ENCODE data around the gene C1orf159. TPM values are rescaled to one million over a fixed set of nuclear protein-coding genes. Genes with fewer than 3 reads are reported as not detected.
A peak's percentile ranks its signal among the peaks of the same experiment; 100 is the strongest.

Gene C1orf159
- total and polyA plus RNA-seq, 9 of the 15 experiments (the other 6 are each of a cell fraction or from before 2014, with no cell fraction given) = 0.28 to 54.9 (median 10.6) TPM

DNA sequence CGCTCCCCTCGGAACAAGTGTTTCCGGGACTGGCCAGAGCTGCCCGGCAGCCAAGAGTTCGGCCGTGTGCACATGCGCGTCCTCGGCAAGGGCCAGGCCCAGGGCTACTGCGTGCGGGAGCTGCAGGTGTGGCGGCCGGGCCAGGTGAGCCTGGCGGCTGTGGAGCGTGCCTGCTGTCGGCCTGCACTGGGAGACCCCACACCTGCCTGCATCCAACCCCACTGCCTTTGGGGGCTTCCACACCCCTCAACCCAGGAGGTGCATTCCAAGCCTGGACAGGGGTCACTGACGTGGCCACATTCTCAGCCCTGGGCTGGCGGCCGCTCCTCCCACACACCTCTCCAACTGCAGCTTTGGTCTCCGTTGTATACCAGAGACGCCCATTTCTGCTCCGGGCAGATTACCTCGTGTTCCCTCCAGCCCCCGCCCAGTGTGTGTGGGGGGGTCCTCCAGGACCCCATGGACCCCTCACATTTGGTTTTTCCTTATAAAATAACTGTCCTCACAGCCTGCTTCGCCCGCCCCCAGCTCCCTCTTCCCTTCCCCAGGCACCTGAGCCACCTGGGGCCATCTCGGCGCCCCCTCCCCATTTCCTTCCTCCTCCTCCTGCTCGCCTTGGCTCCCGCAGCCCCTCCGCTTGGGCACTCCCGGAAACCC lies 47.9 kb downstream of the C1orf159 start (continued):
- TF ChIP-seq MTA1 (IDR thresholded peaks at IDR 0.05; ENCODE audit: borderline replicate concordance) = no peak
- no peak for TF ChIP-seq ZFP91 (CRISPR knock-in tag; IDR thresholded peaks at IDR 0.05)
- TF ChIP-seq ZNF408 (CRISPR knock-in tag; IDR thresholded peaks at IDR 0.05; ENCODE audit: low read depth) = no peak
- no peak for TF ChIP-seq RBBP5 (IDR thresholded peaks at IDR 0.05; ENCODE audit: borderline replicate concordance, insufficient read depth, low read length, poor library complexity, severe bottlenecking)
- no peak for TF ChIP-seq SRSF9 (IDR thresholded peaks at IDR 0.05; ENCODE audit: borderline replicate concordance, low read depth, low read length)
- no peak for TF ChIP-seq SNAPC5 (CRISPR knock-in tag; IDR thresholded peaks at IDR 0.05)
- no peak for TF ChIP-seq ZNF551 (CRISPR knock-in tag; IDR thresholded peaks at IDR 0.05)
- no peak for TF ChIP-seq POLR2AphosphoS5 (IDR thresholded peaks at IDR 0.05; ENCODE audit: control insufficient read depth, insufficient read depth, low read depth, low read length)
- TF ChIP-seq ZNF133 (CRISPR knock-in tag; IDR thresholded peaks at IDR 0.05) = no peak
- no peak for TF ChIP-seq RNF219 (CRISPR knock-in tag; IDR thresholded peaks at IDR 0.05)
- TF ChIP-seq ZBTB17 (CRISPR knock-in tag; IDR thresholded peaks at IDR 0.05) = no peak
- 0 out of 2 replicates have a peak, but pooled peaks have one; percentile 26 for TF ChIP-seq CREM (IDR thresholded peaks at IDR 0.05; ENCODE audit: low read depth)
- no peak for TF ChIP-seq ZNF707 (CRISPR knock-in tag; conservative IDR thresholded peaks at IDR 0.05)
- TF ChIP-seq, protein P1, sequence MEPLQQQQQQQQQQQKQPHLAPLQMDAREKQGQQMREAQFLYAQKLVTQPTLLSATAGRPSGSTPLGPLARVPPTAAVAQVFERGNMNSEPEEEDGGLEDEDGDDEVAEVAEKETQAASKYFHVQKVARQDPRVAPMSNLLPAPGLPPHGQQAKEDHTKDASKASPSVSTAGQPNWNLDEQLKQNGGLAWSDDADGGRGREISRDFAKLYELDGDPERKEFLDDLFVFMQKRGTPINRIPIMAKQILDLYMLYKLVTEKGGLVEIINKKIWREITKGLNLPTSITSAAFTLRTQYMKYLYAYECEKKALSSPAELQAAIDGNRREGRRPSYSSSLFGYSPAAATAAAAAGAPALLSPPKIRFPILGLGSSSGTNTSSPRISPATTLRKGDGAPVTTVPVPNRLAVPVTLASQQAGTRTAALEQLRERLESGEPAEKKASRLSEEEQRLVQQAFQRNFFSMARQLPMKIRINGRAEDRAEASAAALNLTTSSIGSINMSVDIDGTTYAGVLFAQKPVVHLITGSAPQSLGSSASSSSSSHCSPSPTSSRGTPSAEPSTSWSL (CRISPR knock-in tag; IDR thresholded peaks at IDR 0.05; ENCODE audit: borderline replicate concordance) = no peak
- no peak for TF ChIP-seq NUFIP1 (IDR thresholded peaks at IDR 0.05; ENCODE audit: partially characterized antibody)
- TF ChIP-seq CBFA2T2 (conservative IDR thresholded peaks at IDR 0.05) = peak; percentile 28
- TF ChIP-seq SETDB1 (IDR thresholded peaks at IDR 0.05; ENCODE audit: low read length) = no peak
- TF ChIP-seq, protein P2, sequence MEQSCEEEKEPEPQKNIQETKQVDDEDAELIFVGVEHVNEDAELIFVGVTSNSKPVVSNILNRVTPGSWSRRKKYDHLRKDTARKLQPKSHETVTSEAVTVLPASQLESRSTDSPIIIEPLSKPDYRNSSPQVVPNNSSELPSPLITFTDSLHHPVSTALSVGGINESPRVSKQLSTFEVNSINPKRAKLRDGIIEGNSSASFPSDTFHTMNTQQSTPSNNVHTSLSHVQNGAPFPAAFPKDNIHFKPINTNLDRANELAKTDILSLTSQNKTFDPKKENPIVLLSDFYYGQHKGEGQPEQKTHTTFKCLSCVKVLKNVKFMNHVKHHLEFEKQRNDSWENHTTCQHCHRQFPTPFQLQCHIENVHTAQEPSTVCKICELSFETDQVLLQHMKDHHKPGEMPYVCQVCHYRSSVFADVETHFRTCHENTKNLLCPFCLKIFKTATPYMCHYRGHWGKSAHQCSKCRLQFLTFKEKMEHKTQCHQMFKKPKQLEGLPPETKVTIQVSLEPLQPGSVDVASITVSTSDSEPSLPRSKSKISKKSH (CRISPR knock-in tag; IDR thresholded peaks at IDR 0.05) = no peak
- TF ChIP-seq RFX5 (IDR thresholded peaks at IDR 0.05; ENCODE audit: low read depth, low read length) = no peak
- peak; percentile 98 for TF ChIP-seq ZBTB7A (IDR thresholded peaks at IDR 0.05; ENCODE audit: borderline replicate concordance, control insufficient read depth, low read depth, low read length)
